Suprapubic skin (tissue), 3 donors: ENCODE measurements around the gene ATF7.

Source experiments
- CTCF ChIP-seq, 2 donors: fragments of 200-600 bp in 1 of 2; fragments of 450-650 bp in 1 of 2; sonication (generic) in 1 of 2; IDR thresholded peaks; one replicate each; pipeline ENCODE4 v1.5.1; 2016 to 2019; ENCODE audit warnings: antibody characterized with exemption in 2 of 2, mild to moderate bottlenecking in 1 of 2, moderate library complexity in 1 of 2
- EP300 ChIP-seq: sonication (generic); formaldehyde crosslinking; IDR thresholded peaks from one replicate; pipeline ENCODE4 v1.6.1; 2017; ENCODE audit warnings: antibody characterized with exemption
- POLR2A ChIP-seq, 2 donors: fragments of 450-650 bp; IDR thresholded peaks; one replicate each; pipeline ENCODE4 v1.6.1; 2017; ENCODE audit warnings: antibody characterized with exemption in 2 of 2, mild to moderate bottlenecking in 2 of 2, moderate library complexity in 2 of 2

GRCh38 chr12:53563452-53564028 is 62.6 kb downstream of the ATF7 start:
- no peak for TF ChIP-seq EP300
- TF ChIP-seq CTCF (IDR thresholded peaks at IDR 0.05) = no peak
- no peak for TF ChIP-seq POLR2A (IDR thresholded peaks at IDR 0.05)
